Kidney glomerular epithelial cell (primary cell): ENCODE data around the gene PRR30.

Source experiments
- DNase-seq: peaks from one replicate; lab custom pipeline; 2025; lab: John Stamatoyannopoulos, UW

PRR30 gene

DNA sequence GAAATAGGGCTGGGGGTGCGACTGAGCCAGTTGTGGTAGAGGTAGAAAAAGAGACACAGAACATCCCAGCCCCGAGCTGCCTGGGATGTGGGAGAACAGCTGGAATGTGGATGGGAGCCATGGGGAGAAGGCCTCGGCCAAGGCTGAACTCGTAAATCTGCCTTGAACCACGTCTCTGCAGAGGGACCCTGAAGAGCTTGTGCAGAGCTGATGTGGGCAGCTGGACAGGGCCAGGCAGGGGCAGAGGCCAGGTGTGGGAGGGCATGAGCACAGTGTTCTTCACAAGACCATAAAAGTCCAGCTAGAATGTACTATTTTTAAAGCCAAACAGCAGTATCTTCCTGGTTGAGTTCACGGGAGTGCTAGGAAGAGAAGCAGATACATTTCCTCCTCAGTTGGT is 15.3 kb upstream of the PRR30 start:
- DNase-seq = no peak

DNA sequence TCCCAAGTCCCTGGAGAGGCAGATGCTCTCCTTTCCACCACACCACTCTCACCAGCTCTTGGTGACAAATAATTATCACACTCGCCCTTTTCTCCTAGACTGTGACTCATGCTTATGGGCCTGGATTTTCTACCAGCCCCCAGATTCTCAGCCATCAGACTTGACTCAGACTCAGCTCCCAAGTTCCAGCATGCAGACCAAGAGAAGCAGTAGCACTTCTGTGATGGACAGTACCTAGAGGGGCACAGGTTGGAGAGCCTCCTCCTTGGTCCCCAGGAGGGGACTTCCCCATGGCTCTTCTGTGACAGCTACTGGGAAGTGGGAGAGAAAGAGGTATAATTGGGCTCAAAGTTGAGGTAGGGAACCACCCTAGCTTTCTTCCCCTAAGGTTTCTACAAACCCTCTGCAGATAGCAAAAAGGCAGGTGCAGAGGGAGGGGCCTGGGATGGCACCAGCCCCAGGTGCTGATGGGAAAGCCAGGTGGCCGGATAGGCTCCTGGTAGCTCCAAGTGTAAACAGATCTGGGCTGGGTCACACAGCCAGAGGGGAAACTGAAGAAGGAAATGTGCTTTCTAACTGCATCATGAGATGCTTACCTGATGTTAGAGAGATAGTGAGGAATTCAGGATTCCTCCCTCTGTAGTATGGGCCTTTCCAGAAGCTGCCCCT is 13.7 kb upstream of the PRR30 start:
- no peak for DNase-seq

DNA sequence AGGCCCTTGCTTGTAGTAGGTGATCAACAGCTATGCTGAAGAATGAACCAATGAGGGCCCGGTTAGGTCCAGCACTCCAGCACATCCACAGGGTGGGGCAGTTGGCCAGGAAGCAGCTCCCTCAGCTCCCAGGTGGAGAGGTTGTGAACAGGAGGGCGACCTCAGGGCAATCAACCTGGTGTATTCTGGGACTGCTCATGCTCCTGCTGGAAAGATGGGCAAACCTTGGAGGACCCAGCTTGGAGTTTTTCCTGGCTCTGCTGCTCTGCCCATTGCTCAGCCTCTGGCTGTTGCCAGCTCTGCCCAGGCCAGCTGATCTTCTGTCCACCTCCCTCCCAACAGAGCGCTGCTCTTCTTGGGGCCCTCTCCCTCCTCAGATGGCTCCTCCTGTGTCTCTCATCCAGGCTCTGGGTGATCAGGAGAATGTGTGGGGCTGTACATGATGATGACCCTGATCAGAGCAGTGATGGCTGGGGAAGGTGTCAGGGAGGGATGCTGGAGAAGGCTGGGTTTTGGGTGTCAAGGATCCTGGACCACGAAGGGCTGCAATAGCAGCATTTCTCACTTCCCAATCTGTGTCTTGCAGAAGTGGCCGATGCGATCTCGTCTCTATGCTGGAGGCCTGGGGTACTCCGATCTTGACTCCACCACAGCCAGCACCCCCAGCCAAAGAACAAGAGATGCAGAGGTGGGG is 13.0 kb upstream of the PRR30 start:
- DNase-seq = no peak

DNA sequence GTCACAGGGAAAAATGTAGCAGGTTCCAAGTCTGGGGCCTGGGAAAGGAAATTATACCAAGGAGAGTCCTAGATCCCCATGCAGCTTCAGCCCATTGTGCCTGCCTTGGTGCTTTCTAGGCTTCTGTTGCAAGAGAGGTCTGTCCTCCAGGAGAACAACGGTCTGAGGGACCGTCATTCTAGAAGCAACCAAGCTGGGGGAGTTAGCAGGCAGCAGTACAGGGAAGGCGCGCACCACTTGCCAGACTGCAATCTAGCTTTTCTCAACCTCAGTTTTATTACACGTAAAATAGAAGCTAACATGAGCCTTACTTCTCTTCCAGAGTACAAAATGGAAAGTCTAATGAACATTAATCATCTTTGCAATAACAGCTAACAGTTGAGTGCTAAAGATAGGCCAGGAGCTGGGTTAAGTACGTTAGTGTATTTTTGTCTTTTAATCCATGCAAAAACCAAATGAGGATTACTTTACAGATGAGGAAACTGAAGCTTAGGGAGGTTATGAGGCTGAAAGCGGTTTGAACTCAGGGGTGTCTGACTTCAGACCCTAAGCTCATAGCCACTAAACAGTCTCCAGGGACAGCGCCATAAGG is 11.5 kb upstream of the PRR30 start:
- DNase-seq = no peak

DNA sequence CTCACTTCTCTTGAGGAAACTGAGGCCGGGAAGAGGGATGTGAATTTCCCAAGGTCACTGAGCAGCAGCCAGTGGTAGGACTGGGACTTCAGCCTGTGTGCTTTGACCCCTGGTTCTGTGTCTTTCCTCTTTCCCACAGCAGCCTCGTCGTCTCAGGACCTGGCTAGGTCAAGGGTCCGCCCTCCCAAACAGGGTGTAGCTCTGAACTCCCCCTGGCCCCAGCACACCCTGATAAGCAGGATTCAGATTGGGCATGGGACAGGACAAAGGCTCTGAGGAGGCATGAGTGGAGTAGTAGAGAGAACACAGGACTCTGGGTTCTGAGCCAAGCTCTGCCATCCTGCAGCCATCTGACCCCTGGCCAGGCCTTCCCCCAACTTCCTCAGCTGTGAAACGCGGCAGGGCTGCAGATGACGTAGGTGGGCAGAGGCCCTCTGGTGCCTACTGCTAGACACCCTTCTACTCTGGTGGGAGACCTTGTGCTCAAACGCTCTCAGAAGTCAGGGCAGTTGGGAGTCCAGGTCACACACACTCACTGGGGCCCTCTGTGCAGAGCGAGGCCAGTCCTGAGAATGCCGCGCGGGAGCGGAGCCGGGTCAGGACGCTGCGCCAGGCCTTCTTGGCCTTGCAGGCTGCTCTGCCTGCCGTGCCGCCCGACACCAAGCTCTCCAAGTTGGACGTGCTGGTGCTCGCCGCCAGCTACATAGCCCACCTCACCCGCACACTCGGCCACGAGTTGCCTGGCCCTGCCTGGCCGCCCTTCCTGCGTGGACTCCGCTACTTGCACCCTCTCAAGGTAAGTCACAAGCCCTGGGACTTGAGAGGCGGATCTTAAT is 10.6 kb upstream of the PRR30 start:
- no peak for DNase-seq

DNA sequence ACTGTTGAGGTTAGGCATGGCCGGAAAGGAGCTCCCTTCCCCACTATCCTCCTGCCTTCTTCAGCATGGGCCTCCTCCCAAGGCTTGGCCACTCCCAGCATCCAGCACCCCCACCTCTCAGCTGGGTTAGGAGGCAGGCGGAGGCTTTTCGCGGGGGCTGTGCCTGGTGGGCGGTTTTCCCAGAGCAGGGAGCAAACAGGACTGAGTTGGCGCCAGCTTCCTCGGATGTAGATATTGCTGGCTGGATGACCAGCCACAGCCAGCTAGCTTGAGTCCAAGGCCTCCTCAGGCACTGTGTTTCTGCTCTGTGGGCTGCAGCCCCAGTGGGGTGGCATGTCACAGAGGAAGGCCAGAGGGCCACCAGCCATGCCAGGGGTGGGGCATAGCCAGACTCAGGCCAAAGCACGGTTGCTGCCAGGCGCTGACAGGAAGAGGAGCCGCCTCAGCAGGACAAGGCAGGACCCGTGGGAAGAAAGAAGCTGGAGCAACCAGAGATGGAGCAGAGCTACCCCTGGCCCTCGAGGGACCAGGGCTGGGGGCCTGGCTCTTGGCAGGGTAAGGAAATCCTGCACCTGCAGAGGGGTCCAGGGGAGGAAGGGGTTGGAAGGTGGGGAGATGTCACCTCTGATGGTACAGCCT is 9.7 kb upstream of the PRR30 start, which contains the start of gene TCF23:
TSS of gene TCF23 (plus strand) at position 204 of the 639 bp plus-strand sequence. CDS start at position 334, 130 bp downstream.
- no peak for DNase-seq

DNA sequence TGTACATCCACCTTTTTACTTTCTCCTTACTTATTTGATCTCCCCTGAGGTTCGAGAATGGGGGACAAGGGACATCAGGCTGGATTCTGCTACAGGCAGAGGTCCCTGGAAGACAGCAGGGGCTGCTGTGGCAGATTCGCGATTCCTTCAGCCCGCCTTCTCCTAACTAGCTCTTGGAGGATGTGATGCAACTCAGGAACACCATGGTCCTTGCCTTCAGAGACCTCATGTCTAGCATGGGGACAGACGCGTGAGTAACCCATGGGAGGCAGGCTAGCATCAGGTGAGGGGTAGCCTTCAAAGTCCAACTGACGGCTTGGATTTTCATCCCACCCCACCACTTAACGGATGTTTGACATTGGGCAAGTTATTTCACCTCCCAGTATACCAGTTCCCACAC is 8.7 kb upstream of the PRR30 start:
- no peak for DNase-seq

DNA sequence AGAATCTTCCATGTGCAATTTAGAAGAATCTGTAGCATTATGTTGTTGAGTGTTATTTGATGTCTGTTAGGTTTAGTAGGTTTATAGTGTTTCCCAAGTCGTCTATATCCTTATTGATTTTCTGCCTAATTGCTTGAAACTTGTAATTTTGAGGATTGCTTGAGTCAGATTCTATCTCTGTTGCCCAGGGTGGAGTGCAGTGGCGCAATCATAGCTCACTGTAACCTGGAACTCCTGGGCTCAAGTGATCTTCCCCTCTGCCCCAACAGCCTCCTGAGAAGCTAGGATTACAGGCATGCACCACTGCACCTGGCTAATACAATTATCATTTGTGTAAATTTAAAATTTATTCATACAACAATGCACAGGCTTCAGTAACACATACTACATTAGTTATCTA is 6.5 kb upstream of the PRR30 start:
- DNase-seq = no peak

DNA sequence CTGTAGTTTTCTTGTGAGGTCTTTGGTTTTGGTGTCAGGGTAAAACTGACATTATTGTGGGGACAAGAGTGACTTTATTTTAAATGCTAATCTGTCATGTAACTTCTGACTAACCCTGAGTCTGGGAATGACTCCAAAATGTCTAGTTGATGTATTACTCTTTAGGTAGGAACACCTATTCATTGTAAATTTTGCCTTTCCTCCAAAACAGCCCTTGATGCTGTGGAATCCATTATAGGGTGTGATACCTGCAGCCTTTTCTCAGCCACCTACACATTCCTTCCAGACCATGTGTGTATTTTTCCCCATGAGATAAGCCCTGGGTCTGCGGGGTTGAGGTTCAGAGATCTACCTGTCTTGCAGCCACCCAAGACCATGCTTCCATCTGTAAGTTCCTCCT is 4.1 kb upstream of the PRR30 start:
- DNase-seq = no peak

DNA sequence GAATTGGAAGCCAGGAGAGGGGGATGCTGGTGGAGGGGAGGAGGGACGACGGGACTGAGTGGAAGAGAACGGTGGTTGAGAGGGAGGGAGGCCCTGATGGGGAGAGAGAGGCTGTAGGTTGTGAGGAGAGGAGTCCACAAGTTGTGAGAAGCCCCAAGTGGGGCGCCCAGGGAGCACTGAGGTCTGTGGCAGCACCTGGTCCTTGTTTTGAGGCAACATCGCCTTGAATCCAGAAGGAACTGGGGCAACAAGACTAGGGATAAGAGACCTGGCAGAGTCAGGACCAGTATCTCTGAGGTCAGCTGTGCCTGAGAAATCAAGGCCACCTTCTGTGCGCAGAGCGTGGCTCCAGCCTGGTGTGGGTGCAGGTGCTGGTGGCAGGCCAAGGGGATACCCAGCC is 1.1 kb downstream of the PRR30 start:
- no peak for DNase-seq

DNA sequence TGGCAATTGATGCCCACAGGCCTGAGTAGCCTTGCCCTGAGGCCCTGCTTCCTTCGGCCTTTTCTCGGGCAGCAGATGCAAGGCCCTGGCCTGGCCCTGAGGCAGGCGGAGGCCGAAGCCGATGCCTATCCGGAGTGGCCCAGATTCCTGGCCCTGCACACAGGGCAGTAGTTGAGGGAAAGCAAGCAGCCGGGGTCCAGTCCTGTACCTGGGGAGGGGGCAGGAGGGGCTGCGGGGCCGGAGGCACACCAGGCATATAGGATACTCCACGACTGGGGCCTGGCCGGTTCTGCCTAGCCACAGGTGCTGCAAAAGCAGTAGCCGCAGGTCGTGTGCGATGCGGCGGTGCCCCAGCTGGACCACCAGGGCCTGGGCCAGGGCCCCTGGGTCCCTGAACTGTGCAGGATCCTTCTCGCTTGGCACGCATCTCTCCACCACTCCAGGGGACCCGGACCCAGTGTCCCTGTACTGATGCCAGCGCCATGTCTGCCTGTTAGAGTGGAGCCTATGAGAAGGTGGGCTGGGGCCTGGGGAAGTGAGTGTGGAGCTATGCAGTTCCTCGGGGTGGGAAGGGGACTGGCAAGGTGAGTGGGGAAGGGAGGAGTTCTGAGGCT is 1.8 kb downstream of the PRR30 start:
- DNase-seq = no peak

DNA sequence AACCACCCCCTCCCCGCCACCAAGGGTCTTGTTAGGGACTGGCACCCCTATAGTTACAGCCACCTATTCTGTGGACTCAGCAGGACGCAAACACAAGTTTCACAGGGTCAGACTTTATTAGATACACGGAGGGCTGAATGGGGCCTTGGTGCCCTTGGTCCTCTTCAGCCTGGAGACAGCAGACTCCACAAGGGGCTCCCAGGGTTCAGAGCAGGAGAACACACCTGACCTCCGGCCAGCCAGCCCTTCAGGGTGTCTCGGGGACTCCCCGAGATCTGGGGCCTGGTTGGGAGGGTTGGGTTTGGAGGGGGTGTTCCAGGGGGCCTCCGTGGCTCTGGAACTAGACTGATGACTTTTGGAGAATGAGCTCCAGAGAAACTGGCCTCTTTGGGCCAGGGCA is 2.5 kb downstream of the PRR30 start:
- DNase-seq = no peak

DNA sequence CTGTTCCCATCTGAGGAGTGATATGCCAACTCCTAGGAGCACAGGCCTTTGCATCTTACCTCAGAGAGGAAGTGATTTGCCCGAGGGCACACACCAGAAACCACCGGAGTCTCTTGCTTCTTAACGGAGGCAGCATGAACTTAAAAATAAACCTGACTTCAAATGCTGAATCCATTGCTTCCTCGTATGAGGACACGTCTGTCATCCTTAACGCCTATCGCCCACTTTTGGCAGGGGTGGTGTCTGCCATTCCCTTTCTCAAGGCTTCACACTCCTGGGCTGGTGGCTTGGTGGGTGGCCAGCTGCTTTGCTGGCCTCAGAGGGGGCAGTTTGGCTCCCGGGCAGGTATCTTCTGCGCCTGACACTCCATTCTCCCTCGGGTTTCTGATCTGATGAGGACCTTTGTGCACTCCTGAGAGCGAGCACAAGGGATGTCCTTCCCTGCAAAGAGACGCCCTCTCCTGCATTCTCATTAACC is 3.7 kb downstream of the PRR30 start:
- DNase-seq = no peak

DNA sequence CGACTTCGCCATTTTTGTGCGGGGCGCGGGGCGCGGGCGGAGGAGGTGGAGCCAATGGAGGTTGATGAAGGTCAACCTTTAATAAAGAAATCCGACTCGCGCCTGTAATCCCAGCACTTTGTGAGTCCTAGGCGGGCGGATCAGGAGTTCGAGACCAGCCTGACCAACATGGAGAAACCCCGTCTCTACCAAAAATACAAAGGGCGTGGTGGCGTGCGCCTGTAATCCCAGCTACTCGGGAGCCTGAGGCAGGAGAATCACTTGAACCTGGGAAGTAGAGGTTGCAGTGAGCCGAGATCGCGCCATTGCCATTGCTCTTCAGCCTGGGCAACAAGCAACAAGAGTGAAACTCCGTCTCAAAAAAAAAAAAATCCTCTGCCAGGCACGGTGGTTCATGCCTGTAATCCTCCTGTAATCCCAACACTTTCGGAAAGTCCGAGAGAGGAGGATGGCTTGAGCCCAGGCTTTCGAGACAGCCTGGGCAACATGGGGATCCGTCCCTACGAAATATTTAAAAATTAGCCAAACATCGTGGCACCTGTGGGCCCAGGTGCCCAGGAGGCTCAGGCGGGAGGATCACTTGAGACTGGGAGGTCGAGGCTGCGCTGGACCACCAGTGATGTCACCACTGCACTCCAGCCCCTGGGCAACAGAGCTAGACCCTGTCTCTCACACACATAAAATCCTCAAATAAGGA is 4.3 kb downstream of the PRR30 start:
- no peak for DNase-seq

DNA sequence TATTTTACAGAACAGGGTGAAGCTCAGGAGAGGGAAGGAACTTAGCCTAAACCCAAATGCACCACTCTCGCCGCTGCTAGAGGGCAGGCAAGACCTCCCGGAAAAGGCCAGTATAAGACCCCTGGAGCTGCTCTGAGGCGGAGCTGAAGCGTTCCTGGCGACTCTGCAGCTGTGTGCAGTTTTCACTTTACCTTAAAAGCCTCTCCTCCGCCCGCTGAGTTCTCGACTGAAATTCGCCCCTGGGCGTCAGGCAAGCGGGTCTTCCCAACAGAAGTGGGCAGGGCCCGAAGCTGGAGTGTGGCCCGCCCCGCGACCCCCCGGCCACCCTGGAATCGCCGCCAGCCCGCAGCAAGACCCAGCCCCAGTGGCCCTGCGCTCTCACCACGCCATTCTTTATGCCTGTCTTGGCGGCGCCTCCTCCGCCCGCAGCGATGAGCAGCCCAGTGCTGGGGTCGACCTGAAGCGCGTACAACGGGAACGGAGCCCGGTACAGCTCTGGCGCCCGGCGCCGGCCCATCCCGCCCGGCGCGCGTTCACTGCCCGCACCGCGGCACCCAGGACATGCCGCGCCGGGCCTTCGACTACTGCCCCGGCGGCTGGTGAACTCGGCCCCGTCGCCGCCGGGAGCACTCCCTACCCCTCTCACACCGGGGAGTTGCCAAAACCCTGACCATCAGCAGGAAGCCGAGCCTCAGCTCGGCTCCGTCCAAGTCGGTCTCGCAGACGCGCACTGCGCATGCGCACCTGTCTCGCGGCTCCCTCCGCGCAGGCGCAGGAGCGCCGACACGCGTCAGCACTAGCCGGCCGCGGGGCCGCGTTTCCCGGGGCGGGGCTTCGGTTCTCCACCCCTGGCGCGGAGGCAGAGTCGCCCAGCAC is 5.1 kb downstream of the PRR30 start, which contains the start of gene PREB:
TSS of gene PREB (minus strand) at position 732 of the 876 bp plus-strand sequence. CDS start at position 517, 215 bp downstream.
- peak; percentile 88 for DNase-seq

DNA sequence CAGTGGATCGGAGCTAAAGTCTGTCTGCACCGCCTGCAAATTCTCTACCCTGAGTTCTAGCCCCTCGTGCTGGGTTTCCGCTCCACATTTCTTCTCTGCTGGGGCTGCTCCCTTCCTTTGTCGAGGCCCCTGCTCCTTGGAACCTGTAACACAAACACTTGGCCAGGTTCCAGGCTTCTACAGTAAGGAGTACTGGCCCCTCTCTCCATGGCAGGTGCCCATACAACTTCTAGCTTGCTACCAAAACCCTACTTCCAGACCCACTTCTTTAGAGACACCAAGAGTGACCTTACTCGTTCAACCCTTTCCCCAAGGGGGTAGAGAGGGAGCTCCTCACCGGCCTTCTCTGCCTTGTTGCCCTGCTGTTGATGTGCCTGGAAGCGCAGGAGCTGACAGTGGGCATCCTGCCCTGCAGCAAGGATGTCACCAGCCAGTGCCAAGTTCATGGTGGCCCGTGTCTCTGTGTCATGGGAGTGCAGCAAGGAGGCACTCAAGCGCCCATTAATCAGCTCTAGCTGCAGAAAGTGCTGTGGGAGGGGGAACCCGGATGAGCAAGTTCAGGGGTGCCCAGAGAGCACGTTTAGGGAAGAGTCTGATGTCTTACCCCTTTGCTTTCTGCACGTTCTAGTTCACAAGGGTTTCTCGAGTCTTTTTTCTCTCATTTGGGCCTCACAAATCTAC is 5.9 kb downstream of the PRR30 start:
- no peak for DNase-seq

DNA sequence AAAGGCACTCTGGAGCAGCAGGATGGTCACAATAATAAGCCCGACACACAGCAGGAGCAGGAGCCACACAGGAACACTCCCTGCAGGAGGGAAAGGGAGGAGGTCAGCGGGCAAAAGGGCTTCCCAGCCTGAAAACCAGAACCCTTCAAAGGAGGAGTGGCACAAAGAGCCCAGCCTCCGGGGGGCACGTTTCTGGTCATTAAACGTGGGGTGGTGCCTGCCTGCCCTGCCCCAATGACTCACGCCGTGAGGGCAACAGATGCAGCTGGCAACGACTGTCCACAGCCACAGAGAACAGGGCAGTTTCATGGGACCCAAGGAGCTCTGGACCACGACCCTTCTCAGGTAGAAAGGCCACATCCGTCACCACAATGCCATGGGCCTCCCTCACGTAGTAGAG is 7.8 kb downstream of the PRR30 start:
- DNase-seq = no peak

DNA sequence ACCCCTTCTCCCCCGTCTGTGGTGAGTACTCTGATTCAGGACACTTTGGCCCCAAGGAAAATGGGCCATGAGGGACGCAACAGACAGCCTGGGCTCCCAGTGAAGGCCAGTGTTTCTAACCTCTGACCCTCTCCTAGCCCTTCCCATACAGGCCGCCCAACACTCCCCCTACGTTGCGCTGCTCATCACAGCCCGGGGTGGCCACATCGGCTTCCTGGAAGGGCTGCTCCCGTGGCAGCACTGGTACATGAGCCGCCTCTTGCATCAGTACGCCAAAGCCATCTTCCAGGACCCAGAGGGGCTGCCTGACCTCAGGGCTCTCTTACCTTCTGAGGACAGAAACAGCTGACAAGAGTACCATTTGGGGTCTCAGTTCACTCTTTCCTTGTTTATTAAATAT is 8.8 kb downstream of the PRR30 start:
- DNase-seq = no peak
